Kidney epithelial cell (primary cell): ENCODE results near the gene DTNA. TPM values are rescaled to one million over a fixed set of nuclear protein-coding genes. Genes with fewer than 3 reads are reported as not detected.

Source experiments
- DNase-seq: peaks from one replicate; pipeline ENCODE4 v3.0.0-alpha.2; 2010; ENCODE audit warnings: low read depth
- H3K27me3 ChIP-seq: 2 replicates; pipeline ENCODE4 v1.6.0; 2011; ENCODE audit warnings: low read length; ENCODE audit not compliant: control insufficient read depth, insufficient read depth
- H3K36me3 ChIP-seq: 2 replicates; pipeline ENCODE4 v1.5.1; 2011; ENCODE audit warnings: low read length; ENCODE audit not compliant: control insufficient read depth, insufficient read depth
- H3K4me3 ChIP-seq: 2 replicates; pipeline ENCODE4 v1.5.1; 2011; ENCODE audit warnings: low read depth, mild to moderate bottlenecking, control low read depth, low read length
- CTCF ChIP-seq: IDR thresholded peaks from 2 replicates; pipeline ENCODE4 v1.5.1; 2011; ENCODE audit warnings: mild to moderate bottlenecking, moderate library complexity, low read length, control low read depth, inconsistent platforms; ENCODE audit not compliant: insufficient read depth, poor library complexity, severe bottlenecking
- total RNA-seq: library from RNA; depleted of rRNA; stranded (reverse); fragments of >200 nt; gene quantifications from 2 replicates; pipeline ENCODE4 v1.2.3, GENCODE V29; 2015

The DTNA gene
- total RNA-seq, 1 donor from 2014 or later: 19.3 TPM

DNA sequence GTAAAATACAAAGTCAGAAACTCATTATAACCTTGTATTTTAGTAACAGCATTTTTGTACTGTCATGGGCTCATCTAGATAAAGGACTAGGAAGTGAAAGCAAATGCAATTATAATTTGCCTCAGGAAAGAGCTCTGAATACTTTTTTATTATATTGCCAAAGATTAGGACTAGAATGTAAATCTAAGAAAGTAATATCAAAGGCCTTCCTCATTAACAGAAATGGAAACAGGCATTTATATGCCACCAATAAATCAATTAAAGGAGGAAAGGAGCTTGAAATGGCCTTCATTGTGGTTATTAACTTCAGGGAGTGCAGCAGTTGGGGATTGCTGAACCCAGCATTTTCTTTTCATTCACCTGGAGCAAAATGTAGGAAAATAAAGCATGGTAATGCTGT lies 39.6 kb downstream of the DTNA start:
- Histone ChIP-seq H3K4me3 (no peak overlapping the region), H3K27me3 (no peaks in the 10 kb centered on the region), H3K36me3 (no peaks in the 10 kb centered on the region)
- TF ChIP-seq CTCF: no peak
- no peak for DNase-seq

DNA sequence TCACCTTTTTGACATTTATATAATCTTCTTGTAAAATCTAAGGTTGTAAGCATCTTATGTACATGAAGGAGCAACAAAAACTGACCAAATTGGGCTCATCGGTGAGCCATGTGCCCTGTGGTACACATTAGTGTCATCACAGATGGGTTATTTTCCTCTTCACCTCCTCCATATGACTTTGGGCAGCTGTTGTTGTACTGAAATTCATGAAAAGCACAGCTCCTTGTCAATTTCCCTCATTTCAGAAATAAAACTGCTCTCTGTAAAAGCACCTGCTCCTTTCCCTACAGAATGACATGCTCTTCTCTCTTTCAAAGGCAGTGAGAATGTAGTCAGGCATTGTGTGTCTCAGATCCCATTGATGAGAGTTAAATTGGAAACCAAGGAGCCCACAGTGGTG lies 42.0 kb downstream of the DTNA start:
- H3K36me3 ChIP-seq: no peaks in the 10 kb centered on the region
- no peak for TF ChIP-seq CTCF
- no peaks in the 10 kb centered on the region for H3K27me3 ChIP-seq
- H3K4me3 ChIP-seq: no peak overlapping the region
- DNase-seq: no peak

- no peak for TF ChIP-seq CTCF
- no peaks in the 10 kb centered on the region for H3K27me3 ChIP-seq
- no peak for DNase-seq
- H3K36me3 ChIP-seq: no peaks in the 10 kb centered on the region
- H3K4me3 ChIP-seq: no peak overlapping the region
Observed at GRCh38 chr18:34754300-34754699, 44.2 kb downstream of the DTNA start.

DNA sequence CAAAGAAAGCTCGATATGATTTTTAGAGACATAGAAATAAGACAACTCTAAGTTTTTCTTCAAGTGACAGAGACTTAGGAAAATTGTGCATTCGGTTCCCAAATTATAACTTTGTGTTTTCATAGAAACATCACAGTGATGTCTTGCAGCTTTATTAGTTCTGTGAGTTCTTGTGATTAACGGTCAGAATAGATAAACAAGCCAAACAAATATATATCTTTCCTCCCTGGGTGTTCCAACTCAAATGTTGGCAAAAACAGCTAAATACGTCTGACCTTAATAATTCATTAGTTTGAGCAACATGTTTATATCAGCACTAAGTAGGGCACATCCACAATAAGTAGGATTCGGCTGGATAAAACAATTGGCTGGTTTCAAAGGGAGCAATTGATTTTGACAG lies 47.6 kb downstream of the DTNA start:
- Histone ChIP-seq H3K4me3 (no peak overlapping the region), H3K27me3 (no peaks in the 10 kb centered on the region), H3K36me3 (no peaks in the 10 kb centered on the region)
- TF ChIP-seq CTCF: no peak
- no peak for DNase-seq

GRCh38 chr18:34758378-34758948 lies 48.4 kb downstream of the DTNA start:
- DNase-seq: no peak
- no peaks in the 10 kb centered on the region for H3K27me3 ChIP-seq
- no peaks in the 10 kb centered on the region for H3K36me3 ChIP-seq
- no peak for TF ChIP-seq CTCF
- no peak overlapping the region for H3K4me3 ChIP-seq

GRCh38 chr18:34760444-34760843 lies 50.3 kb downstream of the DTNA start:
- no peak overlapping the region for H3K4me3 ChIP-seq
- H3K36me3 ChIP-seq: no peaks in the 10 kb centered on the region
- TF ChIP-seq CTCF: no peak
- no peaks in the 10 kb centered on the region for H3K27me3 ChIP-seq
- DNase-seq: no peak
